Suprapubic skin (tissue), 3 donors: ENCODE results near the gene NACC2.

Experiments
- POLR2A ChIP-seq, 2 donors: fragments of 450-650 bp; IDR thresholded peaks; one replicate each; pipeline ENCODE4 v1.6.1; 2017; ENCODE audit warnings: antibody characterized with exemption in 2 of 2, mild to moderate bottlenecking in 2 of 2, moderate library complexity in 2 of 2
- TF ChIP-seq, protein P1 (sequence below), 2 donors: fragments of 200-600 bp in 1 of 2; fragments of 450-650 bp in 1 of 2; sonication (generic) in 1 of 2; IDR thresholded peaks; one replicate each; pipeline ENCODE4 v1.5.1; 2016 to 2019; ENCODE audit warnings: antibody characterized with exemption in 2 of 2, mild to moderate bottlenecking in 1 of 2, moderate library complexity in 1 of 2

GRCh38 chr9:136098210-136098609 is 3.1 kb upstream of the NACC2 start:
- TF ChIP-seq, protein P1, sequence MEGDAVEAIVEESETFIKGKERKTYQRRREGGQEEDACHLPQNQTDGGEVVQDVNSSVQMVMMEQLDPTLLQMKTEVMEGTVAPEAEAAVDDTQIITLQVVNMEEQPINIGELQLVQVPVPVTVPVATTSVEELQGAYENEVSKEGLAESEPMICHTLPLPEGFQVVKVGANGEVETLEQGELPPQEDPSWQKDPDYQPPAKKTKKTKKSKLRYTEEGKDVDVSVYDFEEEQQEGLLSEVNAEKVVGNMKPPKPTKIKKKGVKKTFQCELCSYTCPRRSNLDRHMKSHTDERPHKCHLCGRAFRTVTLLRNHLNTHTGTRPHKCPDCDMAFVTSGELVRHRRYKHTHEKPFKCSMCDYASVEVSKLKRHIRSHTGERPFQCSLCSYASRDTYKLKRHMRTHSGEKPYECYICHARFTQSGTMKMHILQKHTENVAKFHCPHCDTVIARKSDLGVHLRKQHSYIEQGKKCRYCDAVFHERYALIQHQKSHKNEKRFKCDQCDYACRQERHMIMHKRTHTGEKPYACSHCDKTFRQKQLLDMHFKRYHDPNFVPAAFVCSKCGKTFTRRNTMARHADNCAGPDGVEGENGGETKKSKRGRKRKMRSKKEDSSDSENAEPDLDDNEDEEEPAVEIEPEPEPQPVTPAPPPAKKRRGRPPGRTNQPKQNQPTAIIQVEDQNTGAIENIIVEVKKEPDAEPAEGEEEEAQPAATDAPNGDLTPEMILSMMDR (IDR thresholded peaks at IDR 0.05): no peak
- no peak for TF ChIP-seq POLR2A (IDR thresholded peaks at IDR 0.05)
